ENCODE data around the gene MTMR4. TPM values are rescaled to one million over a fixed set of nuclear protein-coding genes. Genes with fewer than 3 reads are reported as not detected.

Gene MTMR4
- total RNA-seq, 2 experiments from 2014 or later = 73.3 to 82.1 TPM

- TF ChIP-seq, protein P1, sequence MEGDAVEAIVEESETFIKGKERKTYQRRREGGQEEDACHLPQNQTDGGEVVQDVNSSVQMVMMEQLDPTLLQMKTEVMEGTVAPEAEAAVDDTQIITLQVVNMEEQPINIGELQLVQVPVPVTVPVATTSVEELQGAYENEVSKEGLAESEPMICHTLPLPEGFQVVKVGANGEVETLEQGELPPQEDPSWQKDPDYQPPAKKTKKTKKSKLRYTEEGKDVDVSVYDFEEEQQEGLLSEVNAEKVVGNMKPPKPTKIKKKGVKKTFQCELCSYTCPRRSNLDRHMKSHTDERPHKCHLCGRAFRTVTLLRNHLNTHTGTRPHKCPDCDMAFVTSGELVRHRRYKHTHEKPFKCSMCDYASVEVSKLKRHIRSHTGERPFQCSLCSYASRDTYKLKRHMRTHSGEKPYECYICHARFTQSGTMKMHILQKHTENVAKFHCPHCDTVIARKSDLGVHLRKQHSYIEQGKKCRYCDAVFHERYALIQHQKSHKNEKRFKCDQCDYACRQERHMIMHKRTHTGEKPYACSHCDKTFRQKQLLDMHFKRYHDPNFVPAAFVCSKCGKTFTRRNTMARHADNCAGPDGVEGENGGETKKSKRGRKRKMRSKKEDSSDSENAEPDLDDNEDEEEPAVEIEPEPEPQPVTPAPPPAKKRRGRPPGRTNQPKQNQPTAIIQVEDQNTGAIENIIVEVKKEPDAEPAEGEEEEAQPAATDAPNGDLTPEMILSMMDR (IDR thresholded peaks at IDR 0.05) = no peak
- ATAC-seq (no peak), DNase-seq (no peak)
- Mint-ChIP-seq H3K36me3 (ENCODE audit: low read depth) (peaks cover 58% of the 10 kb centered on the region), H3K9me3 (no peaks in the 10 kb centered on the region), H3K4me1 (ENCODE audit: low read depth) (peaks cover 28% of the 10 kb centered on the region), H3K27me3 (no peaks in the 10 kb centered on the region), H3K4me3 (no peak overlapping the region), H3K27ac (no peak overlapping the region)
- intact Hi-C loops (cut with micrococcal nuclease) = no loop called here
- ChIA-PET POLR2A (interaction anchor here (0.8 kb wide), 1 partner anchor 17 kb away, joined by 3 read pairs; no protein-coding TSS in a partner anchor), CTCF (no interaction called here)
These were observed 5.9 kb downstream of the MTMR4 start for GRCh38 chr17:58508341-58509067.

GRCh38 chr17:58507123-58507634, 7.3 kb downstream of the MTMR4 start:
- H3K4me1 Mint-ChIP-seq (ENCODE audit: low read depth) = peaks cover 15% of the 10 kb centered on the region
- no peak overlapping the region for H3K4me3 Mint-ChIP-seq
- H3K27ac Mint-ChIP-seq = no peak overlapping the region
- H3K9me3 Mint-ChIP-seq = no peaks in the 10 kb centered on the region
- intact Hi-C loops (cut with micrococcal nuclease) = no loop called here
- ATAC-seq (no peak), DNase-seq (no peak)
- TF ChIP-seq, protein P1 (IDR thresholded peaks at IDR 0.05) = no peak
- peaks cover 55% of the 10 kb centered on the region for H3K36me3 Mint-ChIP-seq (ENCODE audit: low read depth)
- POLR2A ChIA-PET = interaction anchor here (0.6 to 0.8 kb wide), 2 partner anchors 14 to 337 kb away, joined by 3 read pairs; no protein-coding TSS in a partner anchor
- H3K27me3 Mint-ChIP-seq = no peaks in the 10 kb centered on the region
- CTCF ChIA-PET = no interaction called here

GRCh38 chr17:58506354-58507080, 7.9 kb downstream of the MTMR4 start:
- ATAC-seq (no peak), DNase-seq (no peak)
- ChIA-PET POLR2A (interaction anchor here (0.8 to 1.6 kb wide), 3 partner anchors 13 to 125 kb away, joined by 3 to 7 read pairs (median 3); no protein-coding TSS in a partner anchor), CTCF (interaction anchor here (1.0 kb wide), 1 partner anchor 189 kb away, joined by 3 read pairs; no protein-coding TSS in a partner anchor)
- H3K27me3 Mint-ChIP-seq = no peaks in the 10 kb centered on the region
- TF ChIP-seq, protein P1 (IDR thresholded peaks at IDR 0.05) = no peak
- peaks cover 11% of the 10 kb centered on the region for H3K4me1 Mint-ChIP-seq (ENCODE audit: low read depth)
- no peak overlapping the region for H3K4me3 Mint-ChIP-seq
- intact Hi-C loops (cut with micrococcal nuclease) = no loop called here
- H3K27ac Mint-ChIP-seq = no peak overlapping the region
- peaks cover 51% of the 10 kb centered on the region for H3K36me3 Mint-ChIP-seq (ENCODE audit: low read depth)
- H3K9me3 Mint-ChIP-seq = no peaks in the 10 kb centered on the region

GRCh38 chr17:58504826-58505351, 9.5 kb downstream of the MTMR4 start:
- H3K27ac Mint-ChIP-seq = no peak overlapping the region
- H3K27me3 Mint-ChIP-seq = no peaks in the 10 kb centered on the region
- H3K4me1 Mint-ChIP-seq (ENCODE audit: low read depth) = peaks cover 4% of the 10 kb centered on the region
- DNase-seq = no peak
- H3K36me3 Mint-ChIP-seq (ENCODE audit: low read depth) = peaks cover 38% of the 10 kb centered on the region
- POLR2A ChIA-PET = interaction anchor here (0.9 to 1.0 kb wide), 4 partner anchors 9 to 127 kb away, joined by 3 to 4 read pairs (median 4); no protein-coding TSS in a partner anchor
- no peak overlapping the region for H3K4me3 Mint-ChIP-seq
- CTCF ChIA-PET = no interaction called here
- H3K9me3 Mint-ChIP-seq = no peaks in the 10 kb centered on the region
- TF ChIP-seq, protein P1 (IDR thresholded peaks at IDR 0.05) = no peak
- intact Hi-C loops (cut with micrococcal nuclease) = no loop called here
- ATAC-seq = no peak
